ENCODE results near the gene MDM4. TPM values are rescaled to one million over a fixed set of nuclear protein-coding genes. Genes with fewer than 3 reads are reported as not detected.

The MDM4 gene, protein sequence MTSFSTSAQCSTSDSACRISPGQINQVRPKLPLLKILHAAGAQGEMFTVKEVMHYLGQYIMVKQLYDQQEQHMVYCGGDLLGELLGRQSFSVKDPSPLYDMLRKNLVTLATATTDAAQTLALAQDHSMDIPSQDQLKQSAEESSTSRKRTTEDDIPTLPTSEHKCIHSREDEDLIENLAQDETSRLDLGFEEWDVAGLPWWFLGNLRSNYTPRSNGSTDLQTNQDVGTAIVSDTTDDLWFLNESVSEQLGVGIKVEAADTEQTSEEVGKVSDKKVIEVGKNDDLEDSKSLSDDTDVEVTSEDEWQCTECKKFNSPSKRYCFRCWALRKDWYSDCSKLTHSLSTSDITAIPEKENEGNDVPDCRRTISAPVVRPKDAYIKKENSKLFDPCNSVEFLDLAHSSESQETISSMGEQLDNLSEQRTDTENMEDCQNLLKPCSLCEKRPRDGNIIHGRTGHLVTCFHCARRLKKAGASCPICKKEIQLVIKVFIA
- 15.0 and 29.6 TPM in 2 replicates for total RNA-seq

DNA sequence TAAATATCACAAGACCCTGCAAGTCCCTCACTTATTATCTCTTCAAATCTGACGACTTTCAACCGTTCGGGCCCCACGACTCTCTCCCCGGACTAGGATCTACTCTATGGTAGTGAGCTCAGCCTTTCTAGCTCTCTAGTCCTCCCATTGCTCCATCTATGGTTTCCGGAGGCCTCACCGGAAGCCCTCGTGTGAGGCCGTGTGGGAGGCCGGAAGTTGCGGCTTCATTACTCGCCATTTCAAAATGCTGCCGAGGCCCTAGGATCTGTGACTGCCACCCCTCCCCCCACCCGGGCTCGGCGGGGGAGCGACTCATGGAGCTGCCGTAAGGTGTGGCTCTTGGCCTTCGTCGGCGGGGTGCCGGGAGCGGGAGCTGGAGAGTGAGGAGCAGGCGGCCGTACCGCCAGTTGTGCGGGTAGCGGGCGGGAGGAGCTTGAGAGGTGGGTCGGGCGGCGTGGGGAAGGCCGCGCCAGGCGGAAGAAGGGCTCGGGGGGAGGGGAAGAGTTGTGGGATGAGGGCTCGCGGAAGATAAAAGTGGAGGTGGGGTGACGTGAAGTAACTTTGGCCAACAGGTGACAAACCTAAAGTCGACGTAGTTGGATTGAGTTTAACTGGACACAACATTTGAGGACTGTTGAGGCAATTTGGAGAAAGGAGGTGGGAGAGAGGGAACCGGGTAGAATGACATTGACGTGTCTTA is at the start of gene MDM4:
Gene MDM4 (plus strand): TSS at position 227 of the 700 bp plus-strand sequence. CDS start 9,113 bp downstream, outside the sequence.

DNA sequence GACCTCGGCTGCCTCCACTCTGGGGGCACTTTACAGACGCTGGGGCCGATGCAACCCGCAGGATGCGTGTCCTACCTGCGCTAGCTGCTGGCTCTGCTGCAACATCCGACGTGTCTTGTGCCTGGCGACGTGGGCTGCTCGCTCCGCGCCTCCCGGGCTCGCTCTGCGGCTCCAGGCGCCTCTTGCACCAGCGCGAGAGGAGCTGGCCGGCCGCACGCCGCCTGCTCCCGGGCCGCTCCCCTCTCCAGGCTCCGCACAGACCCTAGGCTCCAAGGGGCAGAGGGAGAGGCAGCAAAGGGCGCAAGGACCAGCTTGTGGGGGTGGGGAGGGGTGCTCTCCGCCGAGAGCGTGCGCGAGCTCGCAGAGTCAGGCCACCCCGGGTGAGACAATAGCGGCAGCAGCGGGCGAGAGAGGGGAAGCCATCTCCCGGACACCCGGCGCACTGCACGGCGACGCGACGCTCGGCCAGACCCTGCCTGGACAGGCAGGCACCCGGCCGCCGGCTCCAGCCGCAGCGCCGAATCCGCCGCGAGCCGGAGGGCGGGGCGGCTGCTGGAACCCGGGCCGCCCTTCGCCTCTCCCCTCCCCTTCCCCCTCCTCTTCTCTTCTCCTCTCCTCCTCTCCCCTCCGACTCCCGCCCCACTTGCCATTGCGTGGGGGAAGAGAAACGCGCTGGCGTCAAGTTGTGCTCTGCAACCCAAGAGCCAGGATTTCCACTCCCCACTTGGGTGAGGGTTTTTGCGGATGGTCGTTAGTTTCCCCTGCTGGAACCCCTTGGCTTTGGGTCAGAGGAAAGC is 21.7 kb upstream of the MDM4 start, which contains the start of gene PIK3C2B:
Gene PIK3C2B (minus strand): TSS at position 525 of the 797 bp plus-strand sequence. CDS start 25,003 bp downstream, outside the sequence.

Other genes starting within 250 kb of the MDM4 start
- gene PLEKHA6, start 156.5 kb upstream of the MDM4 start, total RNA-seq = 2.9 and 5.0 TPM in 2 replicates
- 23.8 and 27.4 TPM in 2 replicates for gene PPP1R15B, start 104.6 kb upstream of the MDM4 start, total RNA-seq
- 25.1 and 32.3 TPM in 2 replicates for gene PIK3C2B, start 21.6 kb upstream of the MDM4 start, total RNA-seq
- gene LRRN2, start 169.3 kb downstream of the MDM4 start, total RNA-seq = not detected in 2 replicates

All from endothelial cell of coronary artery (primary cell).